Natural killer cell (primary cell): ENCODE measurements around the gene GPX3. TPM values are rescaled to one million over a fixed set of nuclear protein-coding genes. Genes with fewer than 3 reads are reported as not detected.

Experiments used
- ATAC-seq, 3 donors: fragments of 150-1000 bp in 2 of 3; fragments of 200-7000 bp in 1 of 3; cut with Tn5 transposase; 1 replicate in 1 of 3; 2 replicates in 2 of 3; pipeline ENCODE4 v1.10.0; 2021; ENCODE audit warnings: mild to moderate bottlenecking in 2 of 3, moderate library complexity in 2 of 3
- DNase-seq, 2 donors: peaks; one replicate each; pipeline versions ENCODE4 v3.0.0 to v3.0.0-alpha.2; 2013 to 2021; ENCODE audit warnings: mixed read lengths in 1 of 2
- H3K27ac ChIP-seq: one replicate; pipeline ENCODE4 v1.5.1; 2013; ENCODE audit warnings: mild to moderate bottlenecking, low read length
- H3K27me3 ChIP-seq: one replicate; pipeline ENCODE4 v1.6.1; 2013; ENCODE audit warnings: low read length; ENCODE audit not compliant: control insufficient read depth, insufficient read depth
- H3K36me3 ChIP-seq: one replicate; pipeline ENCODE4 v1.6.1; 2013; ENCODE audit warnings: low read length; ENCODE audit not compliant: control insufficient read depth, insufficient read depth
- H3K4me1 ChIP-seq: one replicate; pipeline ENCODE4 v1.6.1; 2013; ENCODE audit warnings: low read length; ENCODE audit not compliant: control insufficient read depth, insufficient read depth
- H3K4me3 ChIP-seq: one replicate; pipeline ENCODE4 v1.5.1; 2013; ENCODE audit warnings: low read length
- H3K9me3 ChIP-seq: one replicate; pipeline ENCODE4 v1.6.1; 2013; ENCODE audit warnings: low read length; ENCODE audit not compliant: control insufficient read depth, insufficient read depth
- H3K27ac Mint-ChIP-seq, 2 donors: one replicate each; pipeline ENCODE4 v1.8.0; 2022; ENCODE audit warnings: mild to moderate bottlenecking in 2 of 2, mixed read lengths in 2 of 2, moderate library complexity in 1 of 2
- H3K27me3 Mint-ChIP-seq, 2 donors: one replicate each; pipeline ENCODE4 v1.8.0; 2022; ENCODE audit warnings: low read depth in 2 of 2, mixed read lengths in 2 of 2
- H3K36me3 Mint-ChIP-seq: one replicate; pipeline ENCODE4 v1.8.0; 2022; ENCODE audit warnings: mixed read lengths
- H3K4me1 Mint-ChIP-seq, 2 donors: one replicate each; pipeline ENCODE4 v1.8.0; 2022; ENCODE audit warnings: mixed read lengths in 2 of 2
- H3K4me3 Mint-ChIP-seq: one replicate; pipeline ENCODE4 v1.8.0; 2022; ENCODE audit warnings: mild to moderate bottlenecking, moderate library complexity, mixed read lengths
- H3K9me3 Mint-ChIP-seq, 2 donors: one replicate each; pipeline ENCODE4 v1.8.0; 2022; ENCODE audit warnings: mixed read lengths in 2 of 2
- CTCF ChIP-seq: fragments of 200-600 bp; IDR thresholded peaks from one replicate; pipeline ENCODE4 v1.8.0; 2022; ENCODE audit warnings: antibody characterized with exemption
- WGBS: methylation state at CpG from one replicate; pipeline ENCODE4 v1.1.7; 2013; ENCODE audit warnings: missing lambda C conversion rate; ENCODE audit not compliant: insufficient coverage; 5-methylcytosine and 5-hydroxymethylcytosine counted together
- intact Hi-C: fragments of 100-400 bp; cut with micrococcal nuclease; formaldehyde crosslinking; loops from one replicate; pipeline ENCODE4 v1.14.2; 2022
- total RNA-seq, 4 donors: library from RNA; stranded (reverse); fragments of 120-200 nt in 1 of 4; gene quantifications; one replicate each; pipeline versions ENCODE4 v1.2.3 to v1.2.4, GENCODE V29; 2013 to 2022

GPX3 gene
- total RNA-seq, 3 donors from 2014 or later (not counting 1 experiment from before 2014, with no cell fraction given) = 1.1 TPM; not detected in 2

GRCh38 chr5:151068433-151069197 is 48.2 kb downstream of the GPX3 start:
- intact Hi-C loops = no loop called here
- WGBS = 9% methylated on average over 12 of the region's 12 CpGs
- Histone ChIP-seq H3K27me3 (no peaks in the 10 kb centered on the region), H3K27ac (peak overlapping the region; percentile 34), H3K4me3 (no peak overlapping the region), H3K36me3 (peaks cover 19% of the 10 kb centered on the region), H3K9me3 (no peaks in the 10 kb centered on the region), H3K4me1 (peaks cover 49% of the 10 kb centered on the region)
- peak overlapping the region; percentile 40 for H3K4me3 Mint-ChIP-seq
- H3K27ac Mint-ChIP-seq = peak overlapping the region; percentile 71 to 83
- H3K9me3 Mint-ChIP-seq = no peaks in the 10 kb centered on the region
- peaks cover 61 to 81% of the 10 kb centered on the region in 2 donors for H3K4me1 Mint-ChIP-seq
- peak in 1 of 2 donors; percentile 41 for DNase-seq
- H3K36me3 Mint-ChIP-seq = no peaks in the 10 kb centered on the region
- ATAC-seq = peak; percentile 71 to 82 (median 73)
- TF ChIP-seq CTCF = no peak
- no peaks in the 10 kb centered on the region for H3K27me3 Mint-ChIP-seq

- intact Hi-C loops = no loop called here
- H3K4me3 Mint-ChIP-seq = no peak overlapping the region
- WGBS = 68% methylated on average over 2 of the region's 2 CpGs
- no peak for TF ChIP-seq CTCF
- Histone ChIP-seq H3K9me3 (no peaks in the 10 kb centered on the region), H3K27ac (no peak overlapping the region), H3K36me3 (peaks cover 18% of the 10 kb centered on the region), H3K4me3 (no peak overlapping the region), H3K4me1 (peaks cover 46% of the 10 kb centered on the region), H3K27me3 (no peaks in the 10 kb centered on the region)
- ATAC-seq (no peak), DNase-seq (no peak)
- no peaks in the 10 kb centered on the region for H3K36me3 Mint-ChIP-seq
- H3K27ac Mint-ChIP-seq = peak overlapping the region in 1 of 2 donors; percentile 35
- H3K4me1 Mint-ChIP-seq = peaks cover 60 to 69% of the 10 kb centered on the region in 2 donors
- H3K9me3 Mint-ChIP-seq = no peaks in the 10 kb centered on the region
- H3K27me3 Mint-ChIP-seq = no peaks in the 10 kb centered on the region
Measured at GRCh38 chr5:151070449-151070848, 50.1 kb downstream of the GPX3 start.

GRCh38 chr5:151071021-151071420 is 50.6 kb downstream of the GPX3 start:
- no peaks in the 10 kb centered on the region for H3K9me3 ChIP-seq
- intact Hi-C loops = no loop called here
- no peaks in the 10 kb centered on the region for H3K27me3 Mint-ChIP-seq
- H3K4me1 ChIP-seq = peaks cover 52% of the 10 kb centered on the region
- H3K4me3 Mint-ChIP-seq = no peak overlapping the region
- H3K36me3 Mint-ChIP-seq = no peaks in the 10 kb centered on the region
- H3K27ac Mint-ChIP-seq = peak overlapping the region in 1 of 2 donors; percentile 35
- ATAC-seq (no peak), DNase-seq (no peak)
- no peaks in the 10 kb centered on the region for H3K27me3 ChIP-seq
- H3K4me1 Mint-ChIP-seq = peaks cover 62 to 69% of the 10 kb centered on the region in 2 donors
- H3K4me3 ChIP-seq = no peak overlapping the region
- TF ChIP-seq CTCF = no peak
- no peaks in the 10 kb centered on the region for H3K9me3 Mint-ChIP-seq
- H3K27ac ChIP-seq = no peak overlapping the region
- 95% methylated on average over 3 of the region's 4 CpGs for WGBS
- peaks cover 18% of the 10 kb centered on the region for H3K36me3 ChIP-seq
